Measurements from ENCODE around the gene RPGR.

- TF ChIP-seq PPARA (CRISPR knock-in tag; IDR thresholded peaks at IDR 0.05; ENCODE audit: borderline replicate concordance), result no peak
- TF ChIP-seq ZFP3 (CRISPR knock-in tag; IDR thresholded peaks at IDR 0.05), result no peak
- no peak for TF ChIP-seq OSR1 (CRISPR knock-in tag; IDR thresholded peaks at IDR 0.05)
- TF ChIP-seq, protein P1, sequence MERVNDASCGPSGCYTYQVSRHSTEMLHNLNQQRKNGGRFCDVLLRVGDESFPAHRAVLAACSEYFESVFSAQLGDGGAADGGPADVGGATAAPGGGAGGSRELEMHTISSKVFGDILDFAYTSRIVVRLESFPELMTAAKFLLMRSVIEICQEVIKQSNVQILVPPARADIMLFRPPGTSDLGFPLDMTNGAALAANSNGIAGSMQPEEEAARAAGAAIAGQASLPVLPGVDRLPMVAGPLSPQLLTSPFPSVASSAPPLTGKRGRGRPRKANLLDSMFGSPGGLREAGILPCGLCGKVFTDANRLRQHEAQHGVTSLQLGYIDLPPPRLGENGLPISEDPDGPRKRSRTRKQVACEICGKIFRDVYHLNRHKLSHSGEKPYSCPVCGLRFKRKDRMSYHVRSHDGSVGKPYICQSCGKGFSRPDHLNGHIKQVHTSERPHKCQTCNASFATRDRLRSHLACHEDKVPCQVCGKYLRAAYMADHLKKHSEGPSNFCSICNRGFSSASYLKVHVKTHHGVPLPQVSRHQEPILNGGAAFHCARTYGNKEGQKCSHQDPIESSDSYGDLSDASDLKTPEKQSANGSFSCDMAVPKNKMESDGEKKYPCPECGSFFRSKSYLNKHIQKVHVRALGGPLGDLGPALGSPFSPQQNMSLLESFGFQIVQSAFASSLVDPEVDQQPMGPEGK (CRISPR knock-in tag; IDR thresholded peaks at IDR 0.05; ENCODE audit: borderline replicate concordance), result no peak
Measured at GRCh38 chrX:38247051-38247450, 80.3 kb downstream of the RPGR start.
